Activated T-helper 17 cell treated with anti-CD3 and anti-CD28 coated beads, Interleukin-2, amount 50 U/mL, for 72 hours (primary cell): ENCODE data around the gene NBAS. TPM values are rescaled to one million over a fixed set of nuclear protein-coding genes. Genes with fewer than 3 reads are reported as not detected.

ENCODE experiments used
- ATAC-seq: fragments of 150-1000 bp; cut with Tn5 transposase; replicated peaks from 2 replicates; pipeline ENCODE4 v1.10.0; 2021; ENCODE audit warnings: mild to moderate bottlenecking, moderate library complexity
- H3K27ac Mint-ChIP-seq: one replicate; pipeline ENCODE4 v1.8.0; 2022; ENCODE audit warnings: mixed read lengths
- H3K27me3 Mint-ChIP-seq: one replicate; pipeline ENCODE4 v1.8.0; 2022; ENCODE audit warnings: mixed read lengths
- H3K36me3 Mint-ChIP-seq: one replicate; pipeline ENCODE4 v1.8.0; 2022; ENCODE audit warnings: low read depth, mild to moderate bottlenecking, mixed read lengths
- H3K4me1 Mint-ChIP-seq: one replicate; pipeline ENCODE4 v1.8.0; 2022; ENCODE audit warnings: mixed read lengths
- H3K4me3 Mint-ChIP-seq: one replicate; pipeline ENCODE4 v1.8.0; 2022; ENCODE audit warnings: mild to moderate bottlenecking, mixed read lengths
- H3K9me3 Mint-ChIP-seq: one replicate; pipeline ENCODE4 v1.8.0; 2022; ENCODE audit warnings: mixed read lengths
- total RNA-seq, 2 donors: library from RNA; stranded (reverse); gene quantifications; one replicate each; pipeline ENCODE4 v1.2.3, GENCODE V29; 2022

The NBAS gene
- total RNA-seq, 2 donors from 2014 or later: 36.3 to 39.5 TPM

- Mint-ChIP-seq H3K9me3 (no peaks in the 10 kb centered on the region), H3K36me3 (peaks cover 60% of the 10 kb centered on the region), H3K4me3 (no peak overlapping the region), H3K27ac (no peak overlapping the region), H3K27me3 (no peaks in the 10 kb centered on the region), H3K4me1 (no peaks in the 10 kb centered on the region)
- ATAC-seq: no peak
Measured at GRCh38 chr2:15293262-15293937, 267.7 kb downstream of the NBAS start.

- no peak overlapping the region for H3K4me3 Mint-ChIP-seq
- no peaks in the 10 kb centered on the region for H3K4me1 Mint-ChIP-seq
- no peaks in the 10 kb centered on the region for H3K9me3 Mint-ChIP-seq
- no peak for ATAC-seq
- H3K27ac Mint-ChIP-seq: no peak overlapping the region
- peaks cover 72% of the 10 kb centered on the region for H3K36me3 Mint-ChIP-seq
- no peaks in the 10 kb centered on the region for H3K27me3 Mint-ChIP-seq
Measured at GRCh38 chr2:15287447-15288184, 273.5 kb downstream of the NBAS start.

- Mint-ChIP-seq H3K9me3 (no peaks in the 10 kb centered on the region), H3K27me3 (no peaks in the 10 kb centered on the region), H3K36me3 (peaks cover 57% of the 10 kb centered on the region), H3K4me3 (no peak overlapping the region), H3K4me1 (no peaks in the 10 kb centered on the region), H3K27ac (no peak overlapping the region)
- ATAC-seq: no peak
Measured at GRCh38 chr2:15284614-15285013, 276.5 kb downstream of the NBAS start.

GRCh38 chr2:15281681-15282080 lies 279.5 kb downstream of the NBAS start:
- H3K4me1 Mint-ChIP-seq: no peaks in the 10 kb centered on the region
- H3K27ac Mint-ChIP-seq: no peak overlapping the region
- no peaks in the 10 kb centered on the region for H3K27me3 Mint-ChIP-seq
- ATAC-seq: no peak
- H3K4me3 Mint-ChIP-seq: no peak overlapping the region
- no peaks in the 10 kb centered on the region for H3K9me3 Mint-ChIP-seq
- H3K36me3 Mint-ChIP-seq: peaks cover 54% of the 10 kb centered on the region

- no peak overlapping the region for H3K4me3 Mint-ChIP-seq
- no peaks in the 10 kb centered on the region for H3K27me3 Mint-ChIP-seq
- H3K9me3 Mint-ChIP-seq: no peaks in the 10 kb centered on the region
- no peak overlapping the region for H3K27ac Mint-ChIP-seq
- no peak for ATAC-seq
- H3K4me1 Mint-ChIP-seq: no peaks in the 10 kb centered on the region
- peaks cover 58% of the 10 kb centered on the region for H3K36me3 Mint-ChIP-seq
Measured at GRCh38 chr2:15279201-15279876, 281.8 kb downstream of the NBAS start.

- Mint-ChIP-seq H3K36me3 (peaks cover 56% of the 10 kb centered on the region), H3K27me3 (no peaks in the 10 kb centered on the region), H3K27ac (no peak overlapping the region), H3K9me3 (no peaks in the 10 kb centered on the region), H3K4me1 (no peaks in the 10 kb centered on the region), H3K4me3 (no peak overlapping the region)
- ATAC-seq: no peak
Measured at GRCh38 chr2:15278296-15278695, 282.8 kb downstream of the NBAS start.

- H3K27me3 Mint-ChIP-seq: no peaks in the 10 kb centered on the region
- peaks cover 61% of the 10 kb centered on the region for H3K36me3 Mint-ChIP-seq
- ATAC-seq: no peak
- no peak overlapping the region for H3K4me3 Mint-ChIP-seq
- no peaks in the 10 kb centered on the region for H3K9me3 Mint-ChIP-seq
- no peaks in the 10 kb centered on the region for H3K4me1 Mint-ChIP-seq
- no peak overlapping the region for H3K27ac Mint-ChIP-seq
Measured at GRCh38 chr2:15275346-15275745, 285.8 kb downstream of the NBAS start.

GRCh38 chr2:15273452-15273851 lies 287.7 kb downstream of the NBAS start:
- H3K9me3 Mint-ChIP-seq: no peaks in the 10 kb centered on the region

GRCh38 chr2:15272942-15273341 lies 288.2 kb downstream of the NBAS start:
- no peak for ATAC-seq
- Mint-ChIP-seq H3K9me3 (no peaks in the 10 kb centered on the region), H3K4me1 (no peaks in the 10 kb centered on the region), H3K27me3 (no peaks in the 10 kb centered on the region), H3K4me3 (no peak overlapping the region), H3K36me3 (peaks cover 82% of the 10 kb centered on the region), H3K27ac (peak overlapping the region; percentile 8)

More at GRCh38 chr2:15273452-15273851, 287.7 kb downstream of the NBAS start:
- Mint-ChIP-seq H3K27me3 (no peaks in the 10 kb centered on the region), H3K4me1 (no peaks in the 10 kb centered on the region), H3K36me3 (peaks cover 77% of the 10 kb centered on the region), H3K27ac (peak overlapping the region; percentile 8), H3K4me3 (no peak overlapping the region)
- ATAC-seq: no peak

GRCh38 chr2:15271941-15272542 lies 289.1 kb downstream of the NBAS start:
- Mint-ChIP-seq H3K27me3 (no peaks in the 10 kb centered on the region), H3K36me3 (peaks cover 75% of the 10 kb centered on the region), H3K27ac (no peak overlapping the region), H3K9me3 (no peaks in the 10 kb centered on the region), H3K4me1 (no peaks in the 10 kb centered on the region), H3K4me3 (no peak overlapping the region)
- ATAC-seq: no peak

GRCh38 chr2:15271276-15271675 lies 289.9 kb downstream of the NBAS start:
- H3K27ac Mint-ChIP-seq: no peak overlapping the region

GRCh38 chr2:15269043-15269442 lies 292.1 kb downstream of the NBAS start:
- Mint-ChIP-seq H3K4me1 (no peaks in the 10 kb centered on the region), H3K27me3 (no peaks in the 10 kb centered on the region), H3K9me3 (no peaks in the 10 kb centered on the region), H3K4me3 (no peak overlapping the region), H3K36me3 (peaks cover 57% of the 10 kb centered on the region), H3K27ac (no peak overlapping the region)
- ATAC-seq: no peak

More at GRCh38 chr2:15271276-15271675, 289.9 kb downstream of the NBAS start:
- Mint-ChIP-seq H3K36me3 (peaks cover 68% of the 10 kb centered on the region), H3K27me3 (no peaks in the 10 kb centered on the region), H3K9me3 (no peaks in the 10 kb centered on the region), H3K4me1 (no peaks in the 10 kb centered on the region), H3K4me3 (no peak overlapping the region)
- ATAC-seq: no peak

GRCh38 chr2:15265889-15266288 lies 295.2 kb downstream of the NBAS start:
- Mint-ChIP-seq H3K9me3 (no peaks in the 10 kb centered on the region), H3K27me3 (no peaks in the 10 kb centered on the region), H3K4me1 (no peaks in the 10 kb centered on the region), H3K4me3 (no peak overlapping the region), H3K27ac (no peak overlapping the region), H3K36me3 (peaks cover 54% of the 10 kb centered on the region)
- no peak for ATAC-seq

GRCh38 chr2:15263976-15264685 lies 297.0 kb downstream of the NBAS start:
- ATAC-seq: no peak
- H3K36me3 Mint-ChIP-seq: peaks cover 52% of the 10 kb centered on the region
- H3K4me3 Mint-ChIP-seq: no peak overlapping the region
- no peaks in the 10 kb centered on the region for H3K4me1 Mint-ChIP-seq
- no peaks in the 10 kb centered on the region for H3K9me3 Mint-ChIP-seq
- no peak overlapping the region for H3K27ac Mint-ChIP-seq
- no peaks in the 10 kb centered on the region for H3K27me3 Mint-ChIP-seq
